ENCODE data around the gene SASH1. TPM values are rescaled to one million over a fixed set of nuclear protein-coding genes. Genes with fewer than 3 reads are reported as not detected.

SASH1 gene
- total and polyA plus RNA-seq, 11 donors: 10.7 to 47.5 (median 28.2) TPM

DNA sequence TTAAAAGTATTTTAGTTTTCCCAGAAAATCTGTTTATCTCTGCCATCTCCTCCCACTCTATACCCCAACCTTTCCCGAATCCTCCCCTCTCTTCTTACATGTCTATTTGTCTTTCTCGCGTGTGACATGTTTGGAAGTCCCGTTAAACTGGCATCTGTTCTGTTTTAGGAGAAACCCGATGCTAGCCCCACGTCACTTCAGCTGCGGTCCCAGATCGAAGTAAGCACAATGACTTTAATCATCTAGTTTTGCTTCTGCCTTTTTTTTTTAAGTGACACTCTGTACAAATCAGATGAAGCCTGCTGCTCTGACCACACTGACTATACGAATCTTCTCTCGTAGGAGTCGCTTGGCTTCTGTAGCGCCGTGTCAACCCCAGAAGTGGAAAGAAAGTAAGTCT, 97.4 kb downstream of the SASH1 start:
- no peak for ATAC-seq
- peaks cover 6 to 48% (median 15%) of the 10 kb centered on the region in 12 donors for H3K4me1 ChIP-seq

GRCh38 chr6:148440877-148441453, 98.3 kb downstream of the SASH1 start:
- 15 to 19% (median 18%) methylated on average over 9 of the region's 9 CpGs for WGBS, 4 donors
- H3K4me1 ChIP-seq: peaks cover 6 to 44% (median 15%) of the 10 kb centered on the region in 12 donors

More for the DNA sequence above, 97.4 kb downstream of the SASH1 start:
- no peak overlapping the region for H3K4me3 ChIP-seq
- peaks cover 0 to 4% (median 0%) of the 10 kb centered on the region in 9 donors for H3K36me3 ChIP-seq
- TF ChIP-seq POLR2A (IDR thresholded peaks at IDR 0.05) (no peak), CTCF (IDR thresholded peaks at IDR 0.05) (no peak)
- peak overlapping the region in 1 of 12 donors; percentile 69 for H3K27ac ChIP-seq
- H3K27me3 ChIP-seq: no peaks in the 10 kb centered on the region
- WGBS, 4 donors: 93 to 96% (median 95%) methylated on average over 13 of the region's 13 CpGs
- no peak for DNase-seq
- H3K9me3 ChIP-seq: no peaks in the 10 kb centered on the region
- intact Hi-C loops (cut with DNase I): loop anchor here in 1 of 10 donors (5.0 kb wide), 1 partner anchor 38 kb away; no protein-coding TSS in a partner anchor

GRCh38 chr6:148441454-148441911, 98.8 kb downstream of the SASH1 start:
- no peak overlapping the region for H3K4me3 ChIP-seq
- peak overlapping the region in 11 of 12 donors; percentile 39 to 73 (median 65) for H3K27ac ChIP-seq
- H3K36me3 ChIP-seq: peaks cover 0 to 9% (median 1%) of the 10 kb centered on the region in 9 donors
- WGBS, 4 donors: 45 to 61% (median 50%) methylated on average over 4 of the region's 4 CpGs
- TF ChIP-seq CTCF (IDR thresholded peaks at IDR 0.05) (no peak), POLR2A (IDR thresholded peaks at IDR 0.05) (no peak)
- intact Hi-C loops (cut with DNase I): loop anchor here in 1 of 10 donors (5.0 kb wide), 1 partner anchor 39 kb away; no protein-coding TSS in a partner anchor
- H3K9me3 ChIP-seq: no peaks in the 10 kb centered on the region
- H3K27me3 ChIP-seq: no peaks in the 10 kb centered on the region
- H3K4me1 ChIP-seq: peaks cover 6 to 48% (median 15%) of the 10 kb centered on the region in 12 donors
- ATAC-seq: peak in 3 of 4 donors; percentile 71 to 84 (median 72)
- DNase-seq: no peak

More at GRCh38 chr6:148440877-148441453, 98.3 kb downstream of the SASH1 start:
- Histone ChIP-seq H3K9me3 (no peaks in the 10 kb centered on the region), H3K27ac (peak overlapping the region in 11 of 12 donors; percentile 39 to 73 (median 62)), H3K36me3 (peaks cover 0 to 7% (median 0%) of the 10 kb centered on the region in 9 donors), H3K27me3 (no peaks in the 10 kb centered on the region), H3K4me3 (no peak overlapping the region)
- DNase-seq (peak; percentile 48 to 72 (median 58)), ATAC-seq (peak; percentile 81 to 91 (median 84))
- intact Hi-C loops (cut with DNase I): loop anchor here in 1 of 10 donors (5.0 kb wide), 1 partner anchor 39 kb away; no protein-coding TSS in a partner anchor
- TF ChIP-seq CTCF (IDR thresholded peaks at IDR 0.05) (no peak), POLR2A (IDR thresholded peaks at IDR 0.05) (no peak)

- intact Hi-C loops (cut with DNase I): loop anchor here in 1 of 10 donors (5.0 kb wide), 1 partner anchor 42 kb away; no protein-coding TSS in a partner anchor
- TF ChIP-seq CTCF (IDR thresholded peaks at IDR 0.05): no peak
- no peak for TF ChIP-seq POLR2A (IDR thresholded peaks at IDR 0.05)
- no peak overlapping the region for H3K27ac ChIP-seq
- 88 to 93% (median 90%) methylated on average over 7 of the region's 7 CpGs for WGBS, 4 donors
- no peak overlapping the region for H3K4me3 ChIP-seq
- H3K4me1 ChIP-seq: peaks cover 6 to 55% (median 17%) of the 10 kb centered on the region in 12 donors
- H3K27me3 ChIP-seq: no peaks in the 10 kb centered on the region
- DNase-seq: no peak
- H3K9me3 ChIP-seq: no peaks in the 10 kb centered on the region
- ATAC-seq: no peak
- H3K36me3 ChIP-seq: peaks cover 0 to 20% (median 4%) of the 10 kb centered on the region in 9 donors
Observed at GRCh38 chr6:148443798-148444560, 101.3 kb downstream of the SASH1 start.

Measured in heart left ventricle (tissue), 16 donors.